Thoracic aorta endothelial cell (primary cell): ENCODE data around the gene CEP192. TPM values are rescaled to one million over a fixed set of nuclear protein-coding genes. Genes with fewer than 3 reads are reported as not detected.

Source experiments
- total RNA-seq: library from RNA; depleted of rRNA; stranded (reverse); fragments of >200 nt; gene quantifications from 2 replicates; pipeline ENCODE4 v1.2.3, GENCODE V29; 2012

Gene CEP192, protein sequence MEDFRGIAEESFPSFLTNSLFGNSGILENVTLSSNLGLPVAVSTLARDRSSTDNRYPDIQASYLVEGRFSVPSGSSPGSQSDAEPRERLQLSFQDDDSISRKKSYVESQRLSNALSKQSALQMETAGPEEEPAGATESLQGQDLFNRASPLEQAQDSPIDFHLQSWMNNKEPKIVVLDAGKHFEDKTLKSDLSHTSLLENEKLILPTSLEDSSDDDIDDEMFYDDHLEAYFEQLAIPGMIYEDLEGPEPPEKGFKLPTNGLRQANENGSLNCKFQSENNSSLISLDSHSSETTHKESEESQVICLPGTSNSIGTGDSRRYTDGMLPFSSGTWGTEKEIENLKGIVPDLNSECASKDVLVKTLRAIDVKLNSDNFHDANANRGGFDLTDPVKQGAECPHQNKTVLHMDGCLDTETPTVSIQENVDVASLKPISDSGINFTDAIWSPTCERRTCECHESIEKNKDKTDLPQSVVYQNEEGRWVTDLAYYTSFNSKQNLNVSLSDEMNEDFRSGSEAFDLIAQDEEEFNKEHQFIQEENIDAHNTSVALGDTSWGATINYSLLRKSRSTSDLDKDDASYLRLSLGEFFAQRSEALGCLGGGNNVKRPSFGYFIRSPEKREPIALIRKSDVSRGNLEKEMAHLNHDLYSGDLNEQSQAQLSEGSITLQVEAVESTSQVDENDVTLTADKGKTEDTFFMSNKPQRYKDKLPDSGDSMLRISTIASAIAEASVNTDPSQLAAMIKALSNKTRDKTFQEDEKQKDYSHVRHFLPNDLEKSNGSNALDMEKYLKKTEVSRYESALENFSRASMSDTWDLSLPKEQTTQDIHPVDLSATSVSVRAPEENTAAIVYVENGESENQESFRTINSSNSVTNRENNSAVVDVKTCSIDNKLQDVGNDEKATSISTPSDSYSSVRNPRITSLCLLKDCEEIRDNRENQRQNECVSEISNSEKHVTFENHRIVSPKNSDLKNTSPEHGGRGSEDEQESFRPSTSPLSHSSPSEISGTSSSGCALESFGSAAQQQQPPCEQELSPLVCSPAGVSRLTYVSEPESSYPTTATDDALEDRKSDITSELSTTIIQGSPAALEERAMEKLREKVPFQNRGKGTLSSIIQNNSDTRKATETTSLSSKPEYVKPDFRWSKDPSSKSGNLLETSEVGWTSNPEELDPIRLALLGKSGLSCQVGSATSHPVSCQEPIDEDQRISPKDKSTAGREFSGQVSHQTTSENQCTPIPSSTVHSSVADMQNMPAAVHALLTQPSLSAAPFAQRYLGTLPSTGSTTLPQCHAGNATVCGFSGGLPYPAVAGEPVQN (N-terminal part only)
- 39.5 and 43.5 TPM in 2 replicates for total RNA-seq

DNA sequence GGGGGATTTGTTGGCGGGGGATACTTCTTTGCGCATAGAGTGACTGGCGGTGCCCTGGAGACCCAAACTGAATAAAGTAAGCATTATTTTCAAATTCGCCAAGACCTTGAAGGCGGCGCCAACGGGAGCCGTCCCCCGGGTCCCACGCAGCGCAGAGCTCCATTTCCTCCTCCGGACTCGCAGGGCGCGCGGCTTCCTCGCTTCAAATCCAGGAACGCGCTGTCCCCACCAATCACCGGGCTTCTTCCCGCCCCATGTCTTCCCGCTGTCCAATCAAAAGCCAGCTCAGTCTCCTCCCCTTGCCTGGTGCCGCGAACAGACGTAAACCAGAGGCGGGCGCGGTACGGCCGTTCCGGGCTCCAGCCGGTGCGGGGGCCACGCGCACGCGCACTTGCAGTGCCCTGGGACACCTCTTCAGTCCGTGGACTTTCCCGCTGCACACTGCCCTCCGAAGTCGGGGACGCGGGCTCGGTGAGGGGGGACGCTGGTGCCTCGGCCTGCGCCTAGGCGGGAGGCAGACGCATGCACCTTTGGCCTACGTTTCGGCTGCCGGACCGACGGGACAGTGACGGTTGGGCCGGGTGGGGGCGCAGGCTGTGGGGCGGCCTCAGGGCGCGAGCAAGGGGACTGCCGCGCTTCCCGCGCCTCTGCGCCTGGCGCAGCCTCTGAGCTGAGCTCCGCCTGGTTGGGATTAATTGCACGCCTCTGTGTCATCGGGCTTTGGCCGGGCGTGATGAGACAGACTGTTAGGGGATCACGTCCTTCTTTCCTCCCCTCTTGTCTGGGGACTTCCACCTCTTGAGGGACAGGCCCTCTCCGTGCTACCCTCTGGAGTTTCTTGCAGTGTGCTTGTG is at the start of gene CEP192:
CEP192 (plus strand) TSS at position 396 of the 854 bp plus-strand sequence. CDS start 8,063 bp downstream, outside the sequence.

DNA sequence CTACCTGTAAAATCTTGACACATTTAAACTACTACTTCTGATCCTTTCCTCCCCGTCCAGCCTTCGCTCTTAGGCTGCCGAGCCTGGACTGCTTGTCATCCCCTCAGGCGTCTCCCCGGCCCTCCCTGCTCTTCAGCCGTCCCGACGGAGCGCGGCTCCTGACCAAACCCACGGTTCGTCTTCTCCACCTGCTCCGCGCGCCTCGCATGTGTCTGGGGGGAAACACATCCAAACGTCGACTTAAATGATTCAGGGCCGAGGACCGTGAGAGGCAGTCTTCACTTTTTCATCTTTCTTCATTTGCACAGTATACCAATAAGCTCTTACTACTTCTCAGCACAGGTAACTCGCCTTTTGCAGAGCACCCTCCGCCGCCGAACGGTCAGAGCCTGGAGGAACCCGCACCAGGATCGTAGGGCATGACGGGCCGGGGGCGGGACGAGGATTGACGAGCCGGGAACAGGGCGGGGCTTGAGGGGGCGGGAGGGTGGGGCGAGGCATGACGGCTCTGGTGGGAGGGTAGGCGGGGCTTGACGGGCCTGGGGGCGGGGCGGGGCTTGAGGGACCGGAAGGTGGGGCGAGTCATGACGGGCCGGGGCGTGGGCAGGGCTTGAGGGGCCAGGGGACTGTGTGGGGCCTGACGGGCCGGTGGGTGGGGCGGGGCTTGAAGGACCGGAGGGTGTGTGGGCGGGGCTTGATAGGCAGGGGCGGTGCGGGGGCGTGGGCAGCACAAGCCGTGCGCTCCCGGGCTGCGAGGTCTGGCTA is 43.7 kb upstream of the CEP192 start, which contains the start of gene SEH1L:
SEH1L (plus strand) TSS at position 727 of the 765 bp plus-strand sequence. CDS start 111 bp downstream, outside the sequence.

Other genes starting within 250 kb of the CEP192 start
- gene PTPN2, start 107.1 kb upstream of the CEP192 start, total RNA-seq = 18.2 and 26.1 TPM in 2 replicates
- gene SEH1L, start 43.4 kb upstream of the CEP192 start, total RNA-seq = 59.2 and 63.2 TPM in 2 replicates
- 1.1 and 1.6 TPM in 2 replicates for gene LDLRAD4, start 227.4 kb downstream of the CEP192 start, total RNA-seq